Stimulated activated CD4-positive, alpha-beta T cell treated with anti-CD3 and anti-CD28 coated beads, Interleukin-1b, Interleukin-23, amount 100 ng/mL, for 24 hours (primary cell): Measurements from ENCODE around the gene OR2D3.
"Not testable (repeated sequence)": the region's sequence is repeated elsewhere in the genome, so short reads cannot be mapped to it uniquely, and the experiment has no call there.

ENCODE experiments used
- DNase-seq, 4 experiments: peaks; one replicate each; pipeline ENCODE4 v3.0.0-alpha.2; 2020; ENCODE audit warnings: low read depth in 4 of 4, low spot score in 1 of 4

Gene OR2D3, protein sequence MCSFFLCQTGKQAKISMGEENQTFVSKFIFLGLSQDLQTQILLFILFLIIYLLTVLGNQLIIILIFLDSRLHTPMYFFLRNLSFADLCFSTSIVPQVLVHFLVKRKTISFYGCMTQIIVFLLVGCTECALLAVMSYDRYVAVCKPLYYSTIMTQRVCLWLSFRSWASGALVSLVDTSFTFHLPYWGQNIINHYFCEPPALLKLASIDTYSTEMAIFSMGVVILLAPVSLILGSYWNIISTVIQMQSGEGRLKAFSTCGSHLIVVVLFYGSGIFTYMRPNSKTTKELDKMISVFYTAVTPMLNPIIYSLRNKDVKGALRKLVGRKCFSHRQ

GRCh38 chr11:6920702-6921101 is at the start of gene OR2D3:
OR2D3 (plus strand) TSS chr11:6921002; CDS start chr11:6921002, 0 bp downstream.
- no peak for DNase-seq

DNA sequence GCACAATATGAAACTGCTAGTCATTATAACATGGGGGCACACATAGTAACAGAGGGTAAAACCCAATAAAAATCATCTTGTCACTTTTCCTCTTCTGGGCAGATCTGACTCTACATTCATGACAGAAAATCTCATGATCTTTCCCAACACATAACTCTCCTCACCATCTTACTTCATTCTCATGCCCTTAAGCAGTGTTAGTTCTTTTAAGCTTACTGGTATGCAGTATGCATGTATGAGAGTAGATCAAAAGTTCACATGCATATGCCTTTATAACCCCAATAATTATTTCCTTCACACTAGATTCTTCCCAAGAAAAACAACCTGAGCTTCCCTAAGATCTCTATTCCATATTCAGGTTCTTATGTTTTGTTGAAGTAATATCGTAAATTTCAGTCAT is 49.5 kb upstream of the OR2D3 start:
- DNase-seq, result no peak

GRCh38 chr11:6875761-6876160 is 45.0 kb upstream of the OR2D3 start:
- DNase-seq, result no peak

GRCh38 chr11:6876325-6876724 is 44.5 kb upstream of the OR2D3 start, which contains the start of gene OR10A4:
OR10A4 (plus strand) TSS chr11:6876625; CDS start chr11:6876648, 23 bp downstream.
- DNase-seq, result no peak

DNA sequence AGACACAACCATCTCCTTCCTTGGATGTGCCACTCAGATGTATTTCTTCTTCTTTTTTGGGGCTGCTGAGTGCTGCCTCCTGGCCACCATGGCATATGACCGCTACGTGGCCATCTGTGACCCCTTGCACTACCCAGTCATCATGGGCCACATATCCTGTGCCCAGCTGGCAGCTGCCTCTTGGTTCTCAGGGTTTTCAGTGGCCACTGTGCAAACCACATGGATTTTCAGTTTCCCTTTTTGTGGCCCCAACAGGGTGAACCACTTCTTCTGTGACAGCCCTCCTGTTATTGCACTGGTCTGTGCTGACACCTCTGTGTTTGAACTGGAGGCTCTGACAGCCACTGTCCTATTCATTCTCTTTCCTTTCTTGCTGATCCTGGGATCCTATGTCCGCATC is 43.9 kb upstream of the OR2D3 start:
- DNase-seq, result no peak

DNA sequence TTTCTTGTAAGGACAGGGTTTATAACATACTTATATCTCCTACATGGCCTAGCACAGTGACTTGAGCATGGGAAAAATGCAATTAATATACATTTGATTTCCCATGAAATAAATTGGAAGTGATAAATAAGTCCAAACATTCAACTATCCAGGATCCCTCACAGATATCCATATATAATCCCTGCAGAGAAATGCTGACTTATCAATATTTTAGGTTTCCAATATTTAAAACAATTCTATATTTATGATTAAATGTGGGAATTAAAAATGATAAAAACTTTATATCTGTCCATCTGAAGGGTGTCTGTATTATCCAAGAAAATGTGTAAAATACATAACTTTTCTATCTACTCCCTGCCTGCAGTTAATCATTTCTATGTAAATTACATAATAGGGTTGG is 38.1 kb upstream of the OR2D3 start:
- no peak for DNase-seq

DNA sequence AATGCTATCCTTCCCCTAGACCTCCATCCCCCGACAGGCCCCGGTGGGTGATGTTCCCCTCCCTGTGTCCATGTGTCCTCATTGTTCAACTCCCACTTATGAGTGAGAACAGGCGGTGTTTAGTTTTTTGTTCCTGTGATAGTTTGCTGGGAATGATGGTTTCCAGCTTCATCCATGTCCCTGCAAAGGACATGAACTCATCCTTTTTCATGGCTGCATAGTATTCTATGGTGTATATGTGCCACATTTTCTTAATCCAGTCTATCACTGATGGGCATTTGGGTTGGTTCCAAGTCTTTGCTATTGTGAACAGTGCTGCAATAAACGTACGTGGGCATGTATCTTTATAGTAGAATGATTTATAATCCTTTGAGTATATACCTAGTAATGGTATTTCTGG is 33.1 kb upstream of the OR2D3 start:
- DNase-seq, result not testable (repeated sequence)

DNA sequence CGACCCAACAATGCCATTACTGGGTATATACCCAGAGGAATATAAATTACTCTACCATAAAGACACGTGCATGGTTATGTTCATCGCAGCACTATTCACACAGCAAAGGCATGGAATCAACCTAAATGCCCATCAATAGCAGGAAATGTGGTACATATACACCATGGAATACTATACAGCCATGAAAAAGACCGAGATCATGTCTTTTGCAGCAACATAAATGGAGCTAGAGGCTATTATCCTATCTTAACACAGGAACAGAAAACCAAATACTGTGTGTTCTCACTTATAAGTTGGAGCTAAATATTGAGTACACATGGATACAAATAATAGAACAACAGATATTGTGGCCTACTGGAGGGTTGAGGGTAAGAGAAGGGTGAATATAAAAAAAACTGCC is 32.0 kb upstream of the OR2D3 start:
- DNase-seq, result no peak

DNA sequence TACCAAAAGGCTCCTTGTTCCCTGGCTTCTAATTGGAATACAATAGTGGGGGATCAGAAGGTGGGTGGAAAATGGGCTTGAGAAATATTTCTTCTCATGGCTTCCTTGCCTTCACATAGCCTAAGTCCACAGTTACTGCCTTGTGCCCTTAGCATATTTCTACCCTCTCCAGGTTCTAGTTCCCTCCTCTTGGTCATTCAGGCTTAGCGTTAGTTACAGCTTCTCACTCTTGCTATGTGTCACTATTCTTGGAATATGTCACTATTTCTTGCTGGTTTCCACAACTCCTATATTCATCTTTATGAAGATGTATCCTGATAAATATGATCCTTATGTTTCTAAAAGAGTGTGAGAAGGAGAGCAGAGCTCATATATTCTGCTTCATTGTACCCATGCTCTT is 31.0 kb upstream of the OR2D3 start:
- no peak for DNase-seq

DNA sequence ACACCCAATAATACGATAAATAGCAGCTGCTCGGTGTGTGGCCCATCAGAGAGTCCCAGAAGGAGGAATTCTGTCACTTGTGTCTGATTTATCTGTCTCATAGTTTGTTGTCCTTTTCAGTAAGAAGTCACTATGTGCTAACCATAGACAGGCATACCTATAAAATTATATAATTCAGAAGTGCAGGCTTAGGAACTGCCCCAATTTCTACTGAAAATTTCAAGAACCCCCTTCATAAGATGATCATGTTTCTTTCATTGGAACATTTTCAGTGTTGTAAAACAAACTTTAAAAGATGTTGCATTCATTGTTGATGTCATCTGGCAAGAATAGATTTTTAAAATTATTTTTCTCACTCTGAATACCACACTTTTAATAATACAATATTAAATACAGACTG is 28.4 kb upstream of the OR2D3 start, which contains the start of gene OR2D2:
TSS of gene OR2D2 (minus strand) at position 101 of the 400 bp plus-strand sequence. CDS start at position 101, 0 bp downstream.
- no peak for DNase-seq

- no peak for DNase-seq
Measured at GRCh38 chr11:6894097-6894496, 26.7 kb upstream of the OR2D3 start.

GRCh38 chr11:6895010-6895409 is 25.8 kb upstream of the OR2D3 start:
- DNase-seq, result no peak

DNA sequence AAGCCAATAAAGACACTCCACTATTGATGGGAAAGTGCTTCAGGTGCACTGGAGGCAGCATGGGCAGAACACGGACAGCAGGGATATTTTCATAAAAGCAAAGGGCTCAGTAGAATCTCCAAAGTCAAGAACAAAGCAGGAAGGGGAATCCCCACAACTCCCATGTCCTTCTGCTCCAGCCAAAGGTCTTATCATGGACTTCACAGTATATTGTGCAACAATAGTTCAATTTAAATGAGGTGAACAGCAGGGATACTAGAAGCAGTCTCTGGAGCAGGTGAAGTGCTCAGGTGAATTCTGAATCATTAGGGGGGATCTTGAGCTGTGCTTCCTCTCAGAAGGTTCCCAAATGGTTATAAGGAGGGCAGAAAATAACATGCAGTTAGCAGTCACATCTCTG is 21.9 kb upstream of the OR2D3 start:
- no peak for DNase-seq

DNA sequence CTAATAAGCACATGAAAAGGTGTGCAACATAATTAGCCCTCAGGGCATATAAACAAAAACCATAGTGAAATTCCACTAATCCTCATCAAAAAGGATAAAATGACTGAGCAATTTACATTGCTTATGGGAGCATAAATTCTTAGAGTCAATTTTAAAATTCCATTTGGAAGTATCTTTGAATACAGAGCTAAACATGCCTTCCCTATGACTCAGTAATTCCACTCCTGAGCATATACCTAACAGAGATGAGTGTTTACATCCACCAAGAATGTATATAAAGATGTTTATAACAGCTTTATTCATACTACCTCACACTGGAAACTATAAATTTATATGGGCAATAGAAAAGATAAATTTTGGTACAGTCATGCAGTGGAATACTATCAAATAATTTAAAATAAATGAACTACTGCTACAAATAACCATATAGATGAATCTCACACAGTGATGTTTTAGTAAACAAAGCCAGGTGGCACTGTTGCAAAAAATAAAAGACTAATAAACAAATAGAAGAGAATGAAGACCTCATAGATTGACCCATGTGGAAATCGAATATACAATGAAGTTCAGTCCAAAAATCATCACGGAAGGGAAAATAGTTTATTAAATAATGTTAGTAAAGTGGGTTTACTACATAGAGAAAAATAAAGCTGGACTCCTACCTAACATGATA is 20.3 kb upstream of the OR2D3 start:
- no peak for DNase-seq

DNA sequence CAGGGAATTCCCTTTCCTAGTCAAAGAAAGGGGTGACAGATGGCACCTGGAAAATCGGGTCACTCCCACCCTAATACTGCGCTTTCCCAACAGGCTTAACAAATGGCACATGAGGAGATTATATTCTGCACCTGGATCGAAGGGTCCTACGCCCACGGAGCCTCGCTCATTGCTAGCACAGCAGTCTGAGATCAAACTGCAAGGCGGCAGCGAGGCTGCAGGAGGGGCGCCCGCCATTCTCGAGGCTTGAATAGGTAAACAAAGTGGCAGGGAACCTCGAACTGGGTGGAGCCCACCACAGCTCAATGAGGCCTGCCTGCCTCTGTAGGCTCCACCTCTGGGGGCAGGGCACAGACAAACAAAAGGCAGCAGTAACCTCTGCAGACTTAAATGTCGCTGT is 16.0 kb upstream of the OR2D3 start:
- DNase-seq, result not testable (repeated sequence)

DNA sequence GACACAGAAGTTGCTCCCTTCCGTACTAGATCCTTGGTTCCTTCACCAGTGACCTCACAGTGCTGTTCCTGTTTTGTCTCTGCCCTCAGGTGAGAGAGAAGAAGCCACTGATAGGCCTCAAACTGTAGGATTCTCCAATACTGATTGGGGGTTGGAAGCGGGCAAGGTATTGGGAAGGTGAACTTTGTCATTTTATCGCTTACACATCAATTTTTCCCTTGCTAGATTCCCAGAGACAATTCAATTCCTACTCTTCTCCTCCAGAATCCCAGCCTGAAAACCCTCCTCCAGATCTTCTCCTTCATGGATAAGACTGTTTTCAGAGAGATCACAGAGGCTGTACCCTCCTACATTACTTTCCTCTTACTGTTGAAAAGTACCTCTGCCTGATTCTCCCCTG is 9.4 kb upstream of the OR2D3 start:
- DNase-seq, result no peak

- DNase-seq, result no peak
Measured at GRCh38 chr11:6911948-6912347, 8.9 kb upstream of the OR2D3 start.

GRCh38 chr11:6919698-6920097 is 1.1 kb upstream of the OR2D3 start:
- DNase-seq, result no peak

- DNase-seq, result no peak
Measured at GRCh38 chr11:6925007-6925577, 4.3 kb downstream of the OR2D3 start.

- DNase-seq, result no peak
Measured at GRCh38 chr11:6925636-6926207, 4.9 kb downstream of the OR2D3 start.

DNA sequence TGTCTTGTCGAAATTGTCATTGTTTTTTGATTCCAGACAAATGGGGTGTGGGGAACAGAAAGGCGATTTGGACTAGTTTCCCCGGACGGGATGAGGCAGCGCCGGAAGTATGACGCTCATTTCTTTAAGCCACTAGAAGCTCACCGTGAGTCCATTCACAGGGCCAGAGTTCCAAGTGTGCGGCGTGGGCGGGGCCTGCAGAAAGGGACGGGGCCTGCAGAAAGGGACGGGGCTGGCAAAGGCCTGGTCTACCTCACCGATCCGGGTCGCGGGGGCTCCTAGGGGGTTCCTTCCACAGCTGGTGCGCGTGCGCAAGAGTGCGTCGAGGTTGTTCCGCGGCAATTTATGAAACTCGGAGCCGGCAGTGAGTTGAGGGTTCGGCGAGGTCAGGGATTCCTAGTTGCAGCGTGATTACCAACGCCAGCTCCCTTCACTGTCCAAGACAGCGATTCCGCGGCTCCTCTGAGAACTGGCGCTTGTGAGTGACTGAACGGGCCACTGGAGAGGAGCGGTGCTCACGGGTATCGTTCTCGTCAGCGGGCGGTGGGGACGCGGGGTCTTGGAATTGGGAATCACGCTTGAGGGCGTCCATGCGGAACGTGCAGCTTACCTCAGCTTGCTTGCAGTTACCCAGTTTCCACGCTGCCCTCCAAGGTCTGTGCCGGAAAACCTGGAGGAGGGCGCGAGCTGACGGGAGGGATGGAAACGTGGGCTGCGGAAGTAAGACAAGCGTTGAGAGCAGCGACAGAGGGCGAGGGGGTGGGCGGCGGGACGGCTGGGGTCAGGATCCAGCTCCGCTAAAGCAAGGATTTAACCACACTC is 5.6 kb downstream of the OR2D3 start, which contains the start of gene ZNF215:
TSS of gene ZNF215 (plus strand) at position 219 of the 822 bp plus-strand sequence. CDS start 5,847 bp downstream, outside the sequence.
- peak in 3 of 4 experiments; percentile 3 to 14 (median 11) for DNase-seq
